KMS-11 (cell line): Measurements from ENCODE around the gene PNMA8C.

ENCODE experiments used
- H2AFZ ChIP-seq: fragments of 200-600 bp; sonication (generic); 2 replicates; pipeline ENCODE4 v1.6.1; 2016; ENCODE audit warnings: antibody characterized with exemption, mixed run types, low read depth
- H3K27ac ChIP-seq: fragments of 200-600 bp; sonication (generic); 2 replicates; pipeline ENCODE4 v1.6.1; 2016; ENCODE audit warnings: mild to moderate bottlenecking, mixed run types
- H3K27me3 ChIP-seq: fragments of 200-600 bp; sonication (generic); 2 replicates; pipeline ENCODE4 v1.6.1; 2017; ENCODE audit warnings: mild to moderate bottlenecking, low read depth, mixed run types, moderate library complexity; ENCODE audit not compliant: insufficient read depth
- H3K36me3 ChIP-seq: fragments of 200-600 bp; sonication (generic); 2 replicates; pipeline ENCODE4 v1.6.1; 2017; ENCODE audit warnings: mild to moderate bottlenecking, mixed run types; ENCODE audit not compliant: insufficient read depth
- H3K4me1 ChIP-seq: fragments of 200-600 bp; sonication (generic); 2 replicates; pipeline ENCODE4 v1.6.1; 2016; ENCODE audit warnings: mild to moderate bottlenecking, low read depth, mixed run types; ENCODE audit not compliant: poor library complexity, severe bottlenecking
- H3K4me2 ChIP-seq: fragments of 200-600 bp; sonication (generic); 2 replicates; pipeline ENCODE4 v1.7.0; 2016; ENCODE audit warnings: mild to moderate bottlenecking, mixed run types
- H3K4me3 ChIP-seq: fragments of 200-600 bp; sonication (generic); IDR thresholded peaks from 2 replicates; pipeline ENCODE4 v1.6.1; 2017; ENCODE audit warnings: low read depth, low read length, mixed read lengths; ENCODE audit not compliant: insufficient read depth
- H3K79me2 ChIP-seq: fragments of 200-600 bp; sonication (generic); 2 replicates; pipeline ENCODE4 v1.6.1; 2016; ENCODE audit warnings: low read depth, mixed run types; ENCODE audit not compliant: insufficient read depth
- H3K9ac ChIP-seq: fragments of 200-600 bp; sonication (generic); 2 replicates; pipeline ENCODE4 v1.6.1; 2016; ENCODE audit warnings: mild to moderate bottlenecking, mixed run types
- H4K20me1 ChIP-seq: fragments of 200-600 bp; sonication (generic); 2 replicates; pipeline ENCODE4 v1.6.1; 2016; ENCODE audit warnings: mild to moderate bottlenecking, mixed run types; ENCODE audit not compliant: insufficient read depth
- CTCF ChIP-seq: fragments of 200-600 bp; sonication (generic); conservative IDR thresholded peaks from 2 replicates; pipeline ENCODE4 v1.6.1; 2017; ENCODE audit warnings: low read depth, mild to moderate bottlenecking, antibody characterized with exemption, low read length, moderate library complexity, mixed read lengths

Gene PNMA8C

GRCh38 chr19:46452186-46452585, 23.4 kb upstream of the PNMA8C start:
- H3K4me1 ChIP-seq: peaks cover 2% of the 10 kb centered on the region
- no peak overlapping the region for H3K27ac ChIP-seq
- H2AFZ ChIP-seq: no peak overlapping the region
- H3K27me3 ChIP-seq: peaks cover 38% of the 10 kb centered on the region
- H3K4me3 ChIP-seq: no peak overlapping the region
- H4K20me1 ChIP-seq: no peaks in the 10 kb centered on the region
- no peaks in the 10 kb centered on the region for H3K79me2 ChIP-seq
- H3K4me2 ChIP-seq: no peak overlapping the region
- no peak for TF ChIP-seq CTCF
- no peak overlapping the region for H3K9ac ChIP-seq
- H3K36me3 ChIP-seq: no peaks in the 10 kb centered on the region

GRCh38 chr19:46451352-46451751, 22.6 kb upstream of the PNMA8C start:
- Histone ChIP-seq H3K4me3 (no peak overlapping the region), H3K27me3 (peaks cover 35% of the 10 kb centered on the region), H4K20me1 (no peaks in the 10 kb centered on the region), H3K27ac (no peak overlapping the region), H3K79me2 (no peaks in the 10 kb centered on the region), H3K4me1 (peaks cover 2% of the 10 kb centered on the region), H3K4me2 (no peak overlapping the region), H2AFZ (no peak overlapping the region), H3K36me3 (no peaks in the 10 kb centered on the region), H3K9ac (no peak overlapping the region)
- TF ChIP-seq CTCF: no peak

- Histone ChIP-seq H3K27me3 (peaks cover 35% of the 10 kb centered on the region), H3K9ac (no peak overlapping the region), H3K4me1 (peaks cover 2% of the 10 kb centered on the region), H3K79me2 (no peaks in the 10 kb centered on the region), H3K36me3 (no peaks in the 10 kb centered on the region), H3K4me3 (no peak overlapping the region), H4K20me1 (no peaks in the 10 kb centered on the region), H3K4me2 (no peak overlapping the region), H2AFZ (no peak overlapping the region), H3K27ac (no peak overlapping the region)
- TF ChIP-seq CTCF: no peak
These were observed 22.0 kb upstream of the PNMA8C start for GRCh38 chr19:46450737-46451136.

- no peak overlapping the region for H3K4me3 ChIP-seq
- H3K36me3 ChIP-seq: no peaks in the 10 kb centered on the region
- H3K79me2 ChIP-seq: no peaks in the 10 kb centered on the region
- H4K20me1 ChIP-seq: no peaks in the 10 kb centered on the region
- H3K27ac ChIP-seq: no peak overlapping the region
- H3K4me2 ChIP-seq: no peak overlapping the region
- H2AFZ ChIP-seq: no peak overlapping the region
- H3K9ac ChIP-seq: no peak overlapping the region
- peaks cover 2% of the 10 kb centered on the region for H3K4me1 ChIP-seq
- H3K27me3 ChIP-seq: peaks cover 41% of the 10 kb centered on the region
- TF ChIP-seq CTCF: no peak
These were observed 20.5 kb upstream of the PNMA8C start for GRCh38 chr19:46449228-46449627.
